ENCODE measurements around the gene TRH.

GRCh38 chr3:129983561-129983960, 9.0 kb downstream of the TRH start:
- no peak for TF ChIP-seq CTCF (conservative IDR thresholded peaks at IDR 0.05 in 1 of 2, IDR thresholded peaks at IDR 0.05 in 1 of 2; ENCODE audit: extremely low read depth in 1 of 2, insufficient read depth in 1 of 2, low read depth in 1 of 2, low read length in 2 of 2)
- no peak for TF ChIP-seq EZH2 (IDR thresholded peaks at IDR 0.05; ENCODE audit: borderline replicate concordance, low read length)
